PC-9 (cell line): ENCODE data around the gene VAPA. TPM values are rescaled to one million over a fixed set of nuclear protein-coding genes. Genes with fewer than 3 reads are reported as not detected.

Experiments used
- BruUV-seq: library from RNA; stranded (reverse); fragments of 400-500 nt; replicated peaks from 2 replicates; lab custom pipeline; 2021; lab: Mats Ljungman, UMichigan
- CTCF ChIA-PET: fragments of 300-600 bp; sonication (Branson Sonifier 250); formaldehyde crosslinking; loops from one replicate; lab custom pipeline; 2022; ENCODE audit warnings: antibody characterized with exemption; lab: Charles Lee
- POLR2A ChIA-PET: fragments of 300-600 bp; sonication (Branson Sonifier 250); formaldehyde crosslinking; loops from one replicate; lab custom pipeline; 2022; ENCODE audit warnings: antibody characterized with exemption; ENCODE audit not compliant: unreplicated experiment; lab: Charles Lee
- DNase-seq, 2 experiments: peaks; one replicate each; pipeline versions ENCODE4 v3.0.0 to v3.0.0-alpha.2; 2015 to 2022; ENCODE audit warnings: mixed read lengths in 1 of 2
- H2AFZ ChIP-seq: fragments of 200-600 bp; sonication (generic); 2 replicates; pipeline ENCODE4 v1.8.1; 2017; ENCODE audit warnings: antibody characterized with exemption
- H3F3A ChIP-seq: fragments of 200-600 bp; sonication (generic); 2 replicates; pipeline ENCODE4 v1.8.1; 2017; ENCODE audit warnings: antibody characterized with exemption, mild to moderate bottlenecking, low read depth; ENCODE audit not compliant: insufficient read depth
- H3K27ac ChIP-seq: fragments of 200-600 bp; sonication (generic); 2 replicates; pipeline ENCODE4 v1.6.1; 2016; ENCODE audit warnings: mixed run types
- H3K27me3 ChIP-seq: fragments of 200-600 bp; sonication (generic); 2 replicates; pipeline ENCODE4 v1.6.1; 2016; ENCODE audit warnings: low read depth, mixed run types; ENCODE audit not compliant: insufficient read depth
- H3K36me3 ChIP-seq: fragments of 200-600 bp; sonication (generic); 2 replicates; pipeline ENCODE4 v1.6.1; 2016; ENCODE audit warnings: low read depth, mixed run types
- H3K4me1 ChIP-seq: fragments of 200-600 bp; sonication (generic); replicated peaks from 2 replicates; pipeline ENCODE4 v1.6.1; 2016; ENCODE audit warnings: mixed run types; ENCODE audit not compliant: insufficient read depth
- H3K4me2 ChIP-seq: fragments of 200-600 bp; sonication (generic); 2 replicates; pipeline ENCODE4 v1.6.1; 2017; ENCODE audit warnings: mixed run types
- H3K4me3 ChIP-seq: fragments of 200-600 bp; sonication (generic); 2 replicates; pipeline ENCODE4 v1.6.1; 2016; ENCODE audit warnings: mixed run types
- H3K79me2 ChIP-seq: fragments of 200-600 bp; sonication (generic); 2 replicates; pipeline ENCODE4 v1.6.1; 2017; ENCODE audit warnings: low read depth, mixed run types
- H3K9me2 ChIP-seq: fragments of 200-600 bp; sonication (generic); 2 replicates; pipeline ENCODE4 v1.8.1; 2017; ENCODE audit warnings: mild to moderate bottlenecking; ENCODE audit not compliant: insufficient read depth
- H3K9me3 ChIP-seq: fragments of 200-600 bp; sonication (generic); 2 replicates; pipeline ENCODE4 v1.8.1; 2016; ENCODE audit warnings: low read depth; ENCODE audit not compliant: insufficient read depth
- H4K20me1 ChIP-seq: fragments of 200-600 bp; sonication (generic); 2 replicates; pipeline ENCODE4 v1.8.1; 2017; ENCODE audit not compliant: insufficient read depth
- CTCF ChIP-seq: fragments of 200-600 bp; sonication (generic); conservative IDR thresholded peaks from 2 replicates; pipeline ENCODE4 v1.6.1; 2017; ENCODE audit warnings: mixed run types, antibody characterized with exemption, mild to moderate bottlenecking, moderate library complexity
- EZH2 ChIP-seq: fragments of 200-600 bp; sonication (generic); IDR thresholded peaks from 2 replicates; pipeline ENCODE4 v1.8.0; 2017; ENCODE audit warnings: antibody characterized with exemption, low read depth
- intact Hi-C: fragments of 100-400 bp; cut with micrococcal nuclease; formaldehyde crosslinking; loops from one replicate; pipeline ENCODE4 v1.10.0; 2022; ENCODE audit not compliant: unreplicated experiment
- total RNA-seq: library from RNA; stranded (reverse); gene quantifications from 2 replicates; pipeline ENCODE4 v1.2.3, GENCODE V29; 2021

Gene VAPA
- total RNA-seq, 1 experiment from 2014 or later: 340 TPM

GRCh38 chr18:9928646-9929259 lies 14.9 kb downstream of the VAPA start:
- Histone ChIP-seq H3K4me3 (no peak overlapping the region), H3F3A (peaks cover 32% of the 10 kb centered on the region), H3K27ac (peak overlapping the region; percentile 7; the same call in 1 of the 2 replicates), H4K20me1 (peaks cover 88% of the 10 kb centered on the region), H3K79me2 (peaks cover 100% of the 10 kb centered on the region), H3K9me2 (no peaks in the 10 kb centered on the region), H2AFZ (no peak overlapping the region), H3K4me1 (peaks cover 35% of the 10 kb centered on the region), H3K27me3 (no peaks in the 10 kb centered on the region), H3K9me3 (no peaks in the 10 kb centered on the region), H3K36me3 (peaks cover 9% of the 10 kb centered on the region), H3K4me2 (no peak overlapping the region)
- BruUV-seq: no TSS peak
- ChIA-PET CTCF (no interaction called here), POLR2A (no interaction called here)
- no peak for TF ChIP-seq CTCF
- no peak for TF ChIP-seq EZH2
- intact Hi-C loops: no loop called here
- no peak for DNase-seq

GRCh38 chr18:9930299-9930884 lies 16.6 kb downstream of the VAPA start:
- ChIA-PET CTCF (no interaction called here), POLR2A (no interaction called here)
- DNase-seq: no peak
- H3K4me3 ChIP-seq: no peak overlapping the region
- intact Hi-C loops: no loop called here
- peaks cover 26% of the 10 kb centered on the region for H3K4me1 ChIP-seq
- peaks cover 83% of the 10 kb centered on the region for H4K20me1 ChIP-seq
- H3K79me2 ChIP-seq: peaks cover 99% of the 10 kb centered on the region
- H2AFZ ChIP-seq: no peak overlapping the region
- H3F3A ChIP-seq: peaks cover 28% of the 10 kb centered on the region
- H3K4me2 ChIP-seq: no peak overlapping the region
- no peaks in the 10 kb centered on the region for H3K27me3 ChIP-seq
- H3K27ac ChIP-seq: no peak overlapping the region
- H3K9me2 ChIP-seq: no peaks in the 10 kb centered on the region
- H3K36me3 ChIP-seq: peaks cover 15% of the 10 kb centered on the region
- no TSS peak for BruUV-seq
- H3K9me3 ChIP-seq: no peaks in the 10 kb centered on the region
- TF ChIP-seq CTCF (no peak), EZH2 (no peak)

- H3K4me1 ChIP-seq: peaks cover 18% of the 10 kb centered on the region
- ChIA-PET CTCF (no interaction called here), POLR2A (no interaction called here)
- H2AFZ ChIP-seq: no peak overlapping the region
- H3K79me2 ChIP-seq: peaks cover 98% of the 10 kb centered on the region
- H3K9me2 ChIP-seq: no peaks in the 10 kb centered on the region
- H3K4me2 ChIP-seq: no peak overlapping the region
- H3K27me3 ChIP-seq: no peaks in the 10 kb centered on the region
- no TSS peak for BruUV-seq
- intact Hi-C loops: no loop called here
- H3K27ac ChIP-seq: peak overlapping the region; percentile 15; the same call in 1 of the 2 replicates
- TF ChIP-seq EZH2 (no peak), CTCF (no peak)
- H3K36me3 ChIP-seq: peaks cover 22% of the 10 kb centered on the region
- H3F3A ChIP-seq: peaks cover 34% of the 10 kb centered on the region
- H4K20me1 ChIP-seq: peaks cover 80% of the 10 kb centered on the region
- no peaks in the 10 kb centered on the region for H3K9me3 ChIP-seq
- no peak overlapping the region for H3K4me3 ChIP-seq
- no peak for DNase-seq
Observed at GRCh38 chr18:9931146-9931545, 17.3 kb downstream of the VAPA start.
